ENCODE data around the gene SLC44A2.
"Not testable (repeated sequence)": the region's sequence is repeated elsewhere in the genome, so short reads cannot be mapped to it uniquely, and the experiment has no call there.

The SLC44A2 gene

GRCh38 chr19:10670876-10671804 lies 45.8 kb downstream of the SLC44A2 start:
- peaks cover 10% of the 10 kb centered on the region for H3K4me1 Mint-ChIP-seq (ENCODE audit: low read depth)
- no peak overlapping the region for H3K4me3 Mint-ChIP-seq
- no peak overlapping the region for H3K27ac Mint-ChIP-seq
- no peaks in the 10 kb centered on the region for H3K9me3 Mint-ChIP-seq
- no peak for DNase-seq (ENCODE audit: low spot score)
- H3K36me3 Mint-ChIP-seq (ENCODE audit: low read depth): peaks cover 40% of the 10 kb centered on the region
- no peaks in the 10 kb centered on the region for H3K27me3 Mint-ChIP-seq (ENCODE audit: low read depth)

DNA sequence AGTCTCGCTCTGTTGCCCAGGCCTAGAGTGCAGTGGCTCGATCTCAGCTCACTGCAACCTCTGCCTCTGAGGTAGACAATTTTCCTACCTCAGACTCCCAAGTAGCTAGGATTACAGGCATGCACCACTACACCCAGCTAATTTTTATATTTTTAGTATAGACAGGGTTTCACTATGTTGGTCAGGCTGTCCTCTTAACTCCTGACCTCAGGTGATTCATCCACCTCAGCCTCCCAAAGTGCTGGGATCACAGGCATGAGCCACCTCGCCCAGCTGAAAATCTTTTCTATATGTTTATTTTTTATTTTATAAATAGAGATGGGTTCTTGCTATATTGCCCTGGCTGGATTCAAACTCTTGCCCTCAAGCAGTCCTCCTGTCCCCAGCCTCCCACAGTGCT lies 46.6 kb downstream of the SLC44A2 start:
- DNase-seq (ENCODE audit: low spot score); H3K9me3 Mint-ChIP-seq; H3K4me3 Mint-ChIP-seq; H3K27ac Mint-ChIP-seq; H3K27me3 Mint-ChIP-seq (ENCODE audit: low read depth); H3K4me1 Mint-ChIP-seq (ENCODE audit: low read depth): not testable (repeated sequence)
- peaks cover 43% of the 10 kb centered on the region for H3K36me3 Mint-ChIP-seq (ENCODE audit: low read depth)

- not testable (repeated sequence) for DNase-seq (ENCODE audit: low spot score); H3K9me3 Mint-ChIP-seq; H3K27me3 Mint-ChIP-seq (ENCODE audit: low read depth); H3K4me3 Mint-ChIP-seq; H3K27ac Mint-ChIP-seq; H3K4me1 Mint-ChIP-seq (ENCODE audit: low read depth)
- peaks cover 58% of the 10 kb centered on the region for H3K36me3 Mint-ChIP-seq (ENCODE audit: low read depth)
Measured at GRCh38 chr19:10675214-10675613, 49.9 kb downstream of the SLC44A2 start.

DNA sequence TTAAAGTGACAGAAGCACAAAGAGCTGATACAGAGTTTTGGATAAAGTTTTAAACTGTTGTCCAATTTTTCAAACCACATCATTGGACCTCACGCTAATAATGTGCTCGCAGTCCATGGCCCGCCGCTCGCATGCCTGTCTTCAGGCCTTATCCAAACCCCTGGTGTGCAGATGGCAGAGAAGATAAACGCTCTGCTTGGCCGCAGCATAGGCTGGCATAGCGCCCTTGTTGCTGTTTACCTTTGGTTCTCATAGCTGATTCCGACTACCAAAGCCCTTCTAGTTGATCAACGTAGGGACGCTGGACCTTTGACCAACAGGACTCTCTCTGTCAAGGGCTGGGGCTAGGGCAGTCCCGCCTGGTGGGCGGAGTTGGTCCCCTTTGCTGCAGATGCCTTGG lies 52.4 kb downstream of the SLC44A2 start:
- Mint-ChIP-seq H3K36me3 (ENCODE audit: low read depth) (peaks cover 56% of the 10 kb centered on the region), H3K4me1 (ENCODE audit: low read depth) (no peaks in the 10 kb centered on the region), H3K27ac (no peak overlapping the region)

GRCh38 chr19:10678813-10679212 lies 53.5 kb downstream of the SLC44A2 start:
- Mint-ChIP-seq H3K36me3 (ENCODE audit: low read depth) (peaks cover 51% of the 10 kb centered on the region), H3K4me3 (no peak overlapping the region), H3K27me3 (ENCODE audit: low read depth) (no peaks in the 10 kb centered on the region), H3K9me3 (no peaks in the 10 kb centered on the region), H3K4me1 (ENCODE audit: low read depth) (no peaks in the 10 kb centered on the region), H3K27ac (no peak overlapping the region)
- DNase-seq (ENCODE audit: low spot score): no peak

More for the DNA sequence above, 52.4 kb downstream of the SLC44A2 start:
- H3K4me3 Mint-ChIP-seq: no peak overlapping the region
- no peaks in the 10 kb centered on the region for H3K9me3 Mint-ChIP-seq
- no peak for DNase-seq (ENCODE audit: low spot score)
- no peaks in the 10 kb centered on the region for H3K27me3 Mint-ChIP-seq (ENCODE audit: low read depth)

DNA sequence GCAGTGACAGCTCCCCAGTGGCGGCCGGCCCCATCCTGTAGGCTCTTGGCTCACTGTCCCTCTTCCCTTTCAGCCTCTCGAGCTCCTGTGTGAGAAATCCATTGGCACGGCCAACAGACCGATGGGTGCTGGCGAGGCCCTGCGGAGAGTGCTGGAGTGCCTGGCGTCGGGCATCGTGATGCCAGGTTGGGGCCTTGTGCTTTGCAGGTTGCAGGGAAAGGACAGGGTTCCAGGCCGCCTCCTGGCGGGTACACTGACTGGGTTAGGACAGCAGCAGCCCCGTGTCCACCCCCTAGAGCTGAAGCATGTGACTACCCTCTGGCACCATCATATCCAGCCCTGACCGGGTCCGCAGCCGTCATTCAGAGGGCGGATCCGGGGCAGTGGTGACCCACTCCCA lies 54.4 kb downstream of the SLC44A2 start:
- H3K4me1 Mint-ChIP-seq (ENCODE audit: low read depth): no peaks in the 10 kb centered on the region
- H3K9me3 Mint-ChIP-seq: no peaks in the 10 kb centered on the region
- H3K36me3 Mint-ChIP-seq (ENCODE audit: low read depth): peaks cover 51% of the 10 kb centered on the region
- DNase-seq (ENCODE audit: low spot score): no peak
- no peaks in the 10 kb centered on the region for H3K27me3 Mint-ChIP-seq (ENCODE audit: low read depth)
- H3K27ac Mint-ChIP-seq: no peak overlapping the region
- no peak overlapping the region for H3K4me3 Mint-ChIP-seq

GRCh38 chr19:10680545-10681135 lies 55.3 kb downstream of the SLC44A2 start:
- Mint-ChIP-seq H3K36me3 (ENCODE audit: low read depth) (peaks cover 51% of the 10 kb centered on the region), H3K9me3 (no peaks in the 10 kb centered on the region), H3K27ac (no peak overlapping the region), H3K4me3 (no peak overlapping the region), H3K4me1 (ENCODE audit: low read depth) (no peaks in the 10 kb centered on the region), H3K27me3 (ENCODE audit: low read depth) (no peaks in the 10 kb centered on the region)
- DNase-seq (ENCODE audit: low spot score): no peak

DNA sequence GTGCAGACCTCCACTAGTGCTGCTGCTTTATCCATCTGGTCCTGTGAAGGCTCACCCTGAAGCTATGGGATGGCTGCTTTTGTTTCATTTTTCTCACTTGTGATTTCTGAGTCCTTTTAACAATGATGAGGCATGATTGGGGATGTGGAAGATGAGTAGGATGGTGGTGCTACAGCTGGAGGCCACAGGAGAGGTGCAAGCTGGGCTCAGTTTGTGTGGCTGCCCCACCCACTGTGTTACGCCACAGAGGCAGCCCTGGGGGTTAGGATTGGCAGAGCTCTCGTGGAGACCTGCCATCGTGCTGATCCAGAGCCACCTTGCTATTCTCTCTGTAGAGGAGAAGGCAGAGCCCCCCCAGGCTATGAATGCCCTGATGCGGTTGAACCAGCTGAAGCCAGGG lies 56.3 kb downstream of the SLC44A2 start:
- no peaks in the 10 kb centered on the region for H3K27me3 Mint-ChIP-seq (ENCODE audit: low read depth)
- DNase-seq (ENCODE audit: low spot score): no peak
- H3K4me1 Mint-ChIP-seq (ENCODE audit: low read depth): no peaks in the 10 kb centered on the region
- H3K27ac Mint-ChIP-seq: no peak overlapping the region
- H3K36me3 Mint-ChIP-seq (ENCODE audit: low read depth): peaks cover 49% of the 10 kb centered on the region
- no peaks in the 10 kb centered on the region for H3K9me3 Mint-ChIP-seq
- H3K4me3 Mint-ChIP-seq: no peak overlapping the region

GRCh38 chr19:10682397-10683063 lies 57.2 kb downstream of the SLC44A2 start:
- Mint-ChIP-seq H3K4me3 (no peak overlapping the region), H3K27ac (no peak overlapping the region), H3K36me3 (ENCODE audit: low read depth) (peaks cover 46% of the 10 kb centered on the region), H3K4me1 (ENCODE audit: low read depth) (no peaks in the 10 kb centered on the region), H3K9me3 (no peaks in the 10 kb centered on the region), H3K27me3 (ENCODE audit: low read depth) (no peaks in the 10 kb centered on the region)
- no peak for DNase-seq (ENCODE audit: low spot score)

- Mint-ChIP-seq H3K4me3 (no peak overlapping the region), H3K4me1 (ENCODE audit: low read depth) (no peaks in the 10 kb centered on the region), H3K36me3 (ENCODE audit: low read depth) (peaks cover 42% of the 10 kb centered on the region), H3K27ac (no peak overlapping the region), H3K27me3 (ENCODE audit: low read depth) (no peaks in the 10 kb centered on the region), H3K9me3 (no peaks in the 10 kb centered on the region)
- DNase-seq (ENCODE audit: low spot score): no peak
Measured at GRCh38 chr19:10683064-10683426, 57.7 kb downstream of the SLC44A2 start.

- Mint-ChIP-seq H3K27ac (no peak overlapping the region), H3K36me3 (ENCODE audit: low read depth) (peaks cover 38% of the 10 kb centered on the region), H3K4me3 (no peak overlapping the region), H3K4me1 (ENCODE audit: low read depth) (no peaks in the 10 kb centered on the region), H3K27me3 (ENCODE audit: low read depth) (no peaks in the 10 kb centered on the region), H3K9me3 (no peaks in the 10 kb centered on the region)
- DNase-seq (ENCODE audit: low spot score): no peak
Measured at GRCh38 chr19:10683582-10683981, 58.2 kb downstream of the SLC44A2 start.

DNA sequence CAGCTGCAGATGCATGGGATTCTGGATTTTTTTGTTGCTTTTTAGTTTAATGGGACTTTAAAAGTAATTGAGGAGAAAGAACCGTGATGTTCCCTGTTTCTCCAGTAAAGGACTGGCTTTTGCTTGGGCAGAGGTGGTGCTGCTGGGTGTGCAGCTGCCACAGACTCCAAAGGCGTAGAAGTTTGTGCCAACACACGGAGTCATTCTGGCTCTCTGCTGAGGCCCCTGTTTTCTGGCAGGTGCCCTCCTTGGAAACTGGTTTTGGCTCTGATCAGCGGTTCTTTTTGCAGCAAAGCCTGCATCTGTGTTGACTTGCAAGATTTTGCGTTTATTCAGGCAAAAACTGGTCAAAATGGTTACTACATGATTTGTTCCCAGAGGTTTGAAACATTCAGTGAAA lies 59.9 kb downstream of the SLC44A2 start:
- Mint-ChIP-seq H3K4me1 (ENCODE audit: low read depth) (no peaks in the 10 kb centered on the region), H3K27me3 (ENCODE audit: low read depth) (no peaks in the 10 kb centered on the region), H3K36me3 (ENCODE audit: low read depth) (peaks cover 42% of the 10 kb centered on the region), H3K27ac (no peak overlapping the region), H3K4me3 (no peak overlapping the region), H3K9me3 (no peaks in the 10 kb centered on the region)
- DNase-seq (ENCODE audit: low spot score): no peak

GRCh38 chr19:10686193-10686592 lies 60.8 kb downstream of the SLC44A2 start:
- H3K4me1 Mint-ChIP-seq (ENCODE audit: low read depth): no peaks in the 10 kb centered on the region
- no peak overlapping the region for H3K27ac Mint-ChIP-seq
- H3K4me3 Mint-ChIP-seq: no peak overlapping the region
- peaks cover 41% of the 10 kb centered on the region for H3K36me3 Mint-ChIP-seq (ENCODE audit: low read depth)
- DNase-seq (ENCODE audit: low spot score): no peak
- no peaks in the 10 kb centered on the region for H3K27me3 Mint-ChIP-seq (ENCODE audit: low read depth)
- no peaks in the 10 kb centered on the region for H3K9me3 Mint-ChIP-seq

Data from T-helper 2 cell treated with Interferon-gamma antibody and Interleukin-4, amounts not matched to agents 5 μg/mL and 100 μg/mL, for 36 hours (primary cell).